Ishikawa (cell line): Measurements from ENCODE around the gene LMO3.

Source experiments
- CEBPB ChIP-seq: IDR thresholded peaks from 2 replicates; pipeline ENCODE4 v1.6.1; 2012
- CREB1 ChIP-seq: IDR thresholded peaks from 2 replicates; pipeline ENCODE4 v1.6.1; 2012; ENCODE audit warnings: low read depth
- FOXM1 ChIP-seq: IDR thresholded peaks from 2 replicates; pipeline ENCODE4 v1.6.1; 2012; ENCODE audit warnings: low read depth, borderline replicate concordance
- TAF1 ChIP-seq: IDR thresholded peaks from 2 replicates; pipeline ENCODE4 v1.6.1; 2012; ENCODE audit warnings: low read depth, mild to moderate bottlenecking
- YY1 ChIP-seq: IDR thresholded peaks from 2 replicates; pipeline ENCODE4 v1.6.1; 2012; ENCODE audit warnings: low read depth

DNA sequence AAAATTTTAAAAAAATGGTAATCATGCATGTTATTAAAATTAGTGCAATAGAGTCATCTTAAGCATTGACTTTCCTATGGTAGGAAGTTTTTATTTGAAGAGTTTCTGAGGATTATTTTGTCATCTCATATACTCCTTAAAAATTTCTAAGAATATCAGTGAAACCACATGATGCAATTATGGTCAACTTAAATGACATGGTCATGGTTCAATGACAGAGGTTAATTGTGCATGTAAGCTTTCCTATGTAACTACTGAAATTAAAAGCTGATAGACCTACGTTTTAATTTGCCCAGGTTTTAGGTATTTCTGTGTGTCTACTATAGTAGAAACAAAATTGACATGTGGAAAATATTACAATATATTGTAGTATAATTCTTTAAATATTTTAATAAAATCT, 21.0 kb upstream of the LMO3 start:
- TF ChIP-seq YY1: no peak
- no peak for TF ChIP-seq TAF1
- no peak for TF ChIP-seq FOXM1
- no peak for TF ChIP-seq CEBPB
- TF ChIP-seq CREB1: no peak
